Inflammatory macrophage (primary cell): ENCODE results near the gene CATSPER3.

ENCODE experiments used
- DNase-seq, 2 donors: peaks; one replicate each; pipeline ENCODE4 v3.0.0-alpha.2; 2020 to 2022

Gene CATSPER3

DNA sequence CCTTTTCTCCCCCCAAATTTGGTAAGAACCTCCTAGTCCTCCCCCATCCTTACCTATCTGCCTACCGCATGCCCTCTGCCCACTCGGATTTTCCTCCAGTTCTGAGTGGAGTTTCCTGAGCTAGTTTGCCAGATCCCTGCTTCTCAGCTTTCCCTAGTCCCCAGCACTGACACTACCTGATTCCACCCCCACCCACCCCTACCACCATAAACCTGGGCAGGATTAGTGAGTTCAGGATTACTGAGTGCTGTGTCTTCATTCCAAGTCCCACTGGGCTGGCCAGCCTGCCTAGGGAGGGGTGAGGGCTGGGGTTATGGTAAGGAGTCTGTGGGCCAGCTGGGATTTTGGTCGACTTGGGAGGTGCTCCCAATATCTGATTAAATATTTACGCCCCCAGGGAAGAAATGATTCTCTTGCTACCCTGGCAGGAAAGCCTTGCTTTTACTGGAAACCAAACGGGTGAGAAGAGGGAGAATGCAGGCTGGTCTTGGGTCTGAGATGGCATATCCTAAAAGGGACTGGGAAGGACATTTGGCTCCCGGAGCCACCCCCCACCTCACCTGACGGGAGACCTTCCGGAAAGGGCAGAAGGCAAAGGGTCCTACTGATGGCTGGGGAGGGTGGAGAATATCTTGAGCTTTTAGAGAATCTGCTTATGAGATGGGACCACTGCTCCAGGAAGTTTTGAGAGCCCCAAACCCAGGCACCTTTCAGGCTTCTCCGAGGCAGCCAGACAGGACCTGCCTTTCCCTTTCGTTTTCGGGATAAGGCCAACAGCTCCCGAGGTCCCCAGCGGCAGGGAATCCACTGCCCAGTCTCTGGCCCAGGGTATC is 62.6 kb downstream of the CATSPER3 start:
- DNase-seq: no peak

DNA sequence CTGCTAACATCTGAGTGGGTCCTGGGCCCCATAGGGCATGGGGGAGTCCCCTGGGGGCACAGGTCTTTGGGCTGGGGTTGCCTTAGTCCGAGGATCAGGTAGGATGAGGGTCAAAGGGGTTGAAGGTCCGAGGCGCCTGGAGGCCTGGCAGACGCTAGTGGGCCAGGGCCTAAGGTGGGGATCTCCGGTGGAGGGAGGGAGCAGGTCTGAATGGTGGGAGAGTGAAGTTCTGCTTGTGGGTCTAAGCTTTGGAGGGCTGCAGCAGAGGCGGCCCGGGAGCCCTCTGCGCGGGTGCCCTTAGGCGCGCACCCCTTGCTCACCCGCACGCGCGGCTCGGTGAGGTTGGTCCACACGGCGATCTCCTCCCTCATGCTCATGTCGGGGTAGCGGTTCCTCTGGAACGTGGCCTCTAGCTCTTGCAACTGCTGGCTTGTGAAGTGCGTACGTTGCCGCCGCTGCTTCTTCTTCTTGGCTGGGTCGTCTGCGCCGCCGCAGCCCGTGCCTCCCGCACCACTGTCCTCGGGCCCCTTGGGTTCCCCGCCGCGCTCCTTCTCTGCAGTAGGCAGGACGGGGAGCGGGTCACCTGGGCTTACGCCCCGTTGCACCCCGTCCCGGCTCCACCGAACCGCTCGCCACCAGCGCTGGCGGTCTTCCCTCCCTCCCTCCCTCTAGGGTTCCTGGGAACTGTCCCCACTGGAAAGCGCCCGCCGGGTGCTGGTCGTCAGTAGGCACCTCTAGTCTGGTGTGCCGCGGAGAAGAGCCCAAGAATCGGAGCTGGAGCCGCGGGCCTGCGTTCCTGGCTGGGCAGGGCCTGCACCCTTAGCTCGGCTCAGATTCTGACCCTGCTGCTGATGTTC is 63.5 kb downstream of the CATSPER3 start:
- peak; percentile 18 to 59 for DNase-seq

DNA sequence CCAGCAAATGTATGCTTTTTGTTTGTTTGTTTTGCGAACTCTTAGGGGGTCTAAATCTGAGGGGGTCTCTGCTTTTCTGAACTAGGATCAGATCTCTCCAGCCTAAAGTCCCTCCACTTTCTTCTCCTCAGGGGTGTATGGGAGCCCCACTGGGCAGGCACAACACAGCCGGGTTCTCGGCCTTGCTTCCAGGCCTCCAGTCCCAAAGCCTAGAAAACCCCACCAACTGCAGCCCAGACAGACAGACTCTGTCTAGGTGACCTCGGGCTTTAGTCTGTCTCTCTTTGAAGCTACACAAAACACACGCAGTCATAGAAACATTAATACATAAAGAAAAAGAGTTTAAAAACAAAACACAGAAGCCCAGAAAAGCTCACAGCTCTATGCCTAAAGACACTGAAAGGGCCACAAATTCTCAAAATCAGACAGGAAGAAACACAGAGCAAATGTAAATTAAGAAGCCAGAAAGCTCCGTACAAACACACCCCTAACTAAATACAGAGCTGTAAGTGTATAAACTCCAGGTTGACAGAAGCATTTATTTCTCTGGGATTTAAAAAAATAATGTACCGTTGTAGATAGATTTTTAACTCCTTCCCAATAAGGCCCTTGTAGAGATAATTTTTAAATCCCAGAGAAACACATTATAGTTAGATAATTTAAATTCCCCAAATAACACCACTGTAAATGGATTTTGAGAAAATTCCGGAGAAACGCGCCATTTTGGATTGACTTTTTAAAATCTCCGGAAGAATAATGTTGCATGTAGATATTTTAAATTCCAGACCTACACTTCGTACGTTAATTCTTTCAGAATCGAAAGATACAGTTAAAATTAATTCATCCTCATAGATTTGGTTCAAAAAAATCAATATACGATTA is 64.3 kb downstream of the CATSPER3 start:
- DNase-seq: no peak

DNA sequence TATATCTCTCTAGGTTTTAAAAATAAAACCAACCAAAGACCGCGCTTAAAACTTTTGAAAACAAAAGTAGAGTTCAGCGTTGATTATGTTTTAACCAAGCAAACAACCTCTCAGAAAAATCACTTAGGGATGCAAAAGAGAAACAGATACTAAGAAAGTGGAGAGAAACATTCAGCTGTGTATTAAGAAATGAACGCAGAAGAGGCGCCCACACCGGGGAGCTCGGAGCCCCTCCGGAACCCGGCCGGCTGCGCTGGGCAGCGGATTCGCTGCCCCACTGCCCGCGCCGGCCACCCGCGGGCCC is 64.9 kb downstream of the CATSPER3 start:
- DNase-seq: no peak

DNA sequence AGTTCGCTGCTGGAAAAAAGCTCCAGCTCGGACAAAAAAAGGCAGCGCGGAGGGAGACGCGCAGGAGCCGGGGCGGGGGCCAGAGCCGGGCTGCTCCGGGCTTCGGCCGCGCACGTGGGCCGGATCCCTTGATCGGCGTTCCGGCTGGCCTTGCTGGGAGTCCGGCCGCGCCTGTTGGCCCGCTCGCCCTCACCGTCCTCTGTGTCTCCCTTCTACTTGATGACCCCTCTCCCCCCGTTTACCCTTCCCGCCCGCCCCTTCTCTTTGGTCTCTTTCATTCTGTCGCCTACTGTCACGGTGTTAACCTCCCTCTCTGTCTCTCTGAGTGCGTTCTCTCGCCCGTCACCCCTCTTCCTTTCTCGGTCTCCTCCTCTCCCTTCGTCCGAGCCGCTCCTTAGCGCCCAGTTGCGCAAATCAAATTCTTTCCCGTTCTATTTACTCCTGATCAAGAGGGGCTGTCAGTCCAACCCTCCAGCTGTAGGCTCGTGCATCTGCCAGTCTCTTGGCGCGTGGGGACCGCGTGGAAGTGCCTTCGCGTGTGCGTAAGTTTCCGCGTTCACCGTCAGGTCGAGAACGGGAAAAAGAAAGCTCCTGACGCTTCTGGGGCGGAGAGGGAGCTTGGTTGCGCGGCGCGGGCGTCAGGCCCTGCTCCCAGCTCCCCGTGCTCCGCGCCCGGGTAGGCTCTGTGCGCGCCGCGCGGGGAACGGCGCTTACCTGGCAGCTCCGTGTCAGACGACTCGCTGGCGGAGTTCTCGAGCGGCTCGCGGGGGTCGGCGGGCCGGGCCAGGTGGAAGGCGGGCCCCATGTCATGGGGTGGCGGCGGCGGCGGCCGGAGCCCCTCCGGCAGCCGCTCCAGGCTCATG is 65.5 kb downstream of the CATSPER3 start:
- peak in 1 of 2 donors; percentile 39 for DNase-seq

DNA sequence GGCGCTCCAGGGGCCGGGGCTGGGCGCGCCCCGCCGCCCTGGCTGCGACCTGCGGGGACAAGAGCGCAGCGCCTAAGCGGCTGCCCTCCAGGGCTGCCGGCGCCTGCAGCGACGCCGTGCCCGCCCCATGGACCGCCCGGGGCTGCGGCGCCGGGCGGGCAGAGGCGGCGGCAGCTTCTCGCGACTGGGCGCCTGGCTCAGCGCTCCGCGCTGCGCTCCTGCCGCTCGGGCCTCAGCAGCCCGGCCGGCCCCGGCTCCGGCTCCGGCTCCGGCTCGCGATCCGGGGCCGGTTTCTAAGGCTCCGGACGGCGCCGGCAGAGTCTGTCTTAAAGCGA is 66.2 kb downstream of the CATSPER3 start, which contains the start of gene PITX1:
Gene PITX1, minus strand, starts transcription at position 328 of the 335 bp plus-strand sequence. CDS start 347 bp downstream, outside the sequence.
- peak in 1 of 2 donors; percentile 44 for DNase-seq

DNA sequence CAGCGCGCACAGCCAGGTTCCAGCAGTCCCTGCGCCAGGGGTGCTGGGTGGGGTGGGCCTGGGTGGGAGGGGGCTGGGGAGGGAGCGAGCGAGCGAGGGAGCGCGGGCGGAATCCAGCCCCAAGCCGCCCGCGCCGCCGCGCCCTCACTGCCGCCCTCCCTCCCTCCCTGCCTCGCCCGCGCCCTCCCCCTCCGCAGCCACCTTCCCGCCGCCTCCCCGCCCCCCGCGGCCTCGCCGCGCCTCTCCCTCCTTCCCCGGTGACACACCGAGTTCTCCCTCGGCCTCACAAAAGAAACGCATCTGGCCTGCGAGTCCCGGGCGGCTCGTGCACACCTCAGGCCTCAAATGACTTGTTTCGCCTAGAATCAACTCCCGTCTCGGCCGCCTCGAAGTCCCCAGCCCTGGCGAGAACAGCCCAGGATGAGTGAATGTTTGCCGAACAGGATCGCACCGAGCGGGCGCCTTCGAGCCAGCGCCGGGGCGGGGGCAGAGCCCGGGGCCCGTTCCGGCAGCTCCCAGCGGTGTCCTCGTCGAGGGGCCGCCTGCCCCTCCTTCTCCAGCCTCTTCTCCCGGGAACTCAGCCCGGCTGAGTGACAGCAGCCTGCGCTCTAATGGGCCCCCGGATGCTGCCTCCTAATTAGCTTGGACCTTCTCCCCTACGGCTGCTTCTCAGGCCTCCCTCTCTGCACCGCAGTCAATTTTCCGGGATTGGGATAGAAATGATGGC is 66.7 kb downstream of the CATSPER3 start:
- DNase-seq: no peak

DNA sequence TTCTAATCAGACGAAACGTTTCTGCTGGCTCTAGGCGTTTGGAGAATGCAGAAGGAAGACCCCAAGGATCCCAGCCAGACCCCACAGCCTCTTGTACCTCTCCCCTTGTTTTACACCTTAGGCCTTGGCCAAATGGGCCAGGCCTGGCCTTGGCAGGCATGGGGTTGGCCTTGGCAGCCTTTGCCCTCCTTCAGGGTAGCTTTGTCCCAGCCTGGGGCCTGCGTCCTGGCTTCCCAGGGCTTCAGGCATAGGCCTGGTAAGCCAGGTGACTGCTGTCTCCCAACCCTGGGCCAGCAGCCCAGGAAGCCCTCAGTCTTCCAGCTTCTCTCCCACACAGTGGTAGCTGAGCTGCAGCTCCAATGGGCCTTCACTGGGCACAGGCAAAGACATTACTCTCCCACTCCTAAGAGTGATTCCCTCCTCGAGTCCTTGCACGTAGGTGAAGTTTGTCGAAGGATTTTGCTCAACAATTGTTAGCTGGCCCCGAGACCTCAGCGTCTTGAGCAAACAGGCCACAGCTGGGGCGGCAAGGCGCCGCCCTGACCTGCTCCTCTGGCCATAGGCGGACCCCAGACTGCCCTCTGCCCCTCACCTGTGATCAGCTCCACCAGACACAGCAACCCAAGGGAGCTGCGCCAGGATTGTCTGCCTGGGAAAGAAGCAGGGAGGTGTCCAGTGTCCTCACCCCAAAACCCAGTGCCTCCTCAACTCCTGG is 67.4 kb downstream of the CATSPER3 start:
- DNase-seq: no peak

DNA sequence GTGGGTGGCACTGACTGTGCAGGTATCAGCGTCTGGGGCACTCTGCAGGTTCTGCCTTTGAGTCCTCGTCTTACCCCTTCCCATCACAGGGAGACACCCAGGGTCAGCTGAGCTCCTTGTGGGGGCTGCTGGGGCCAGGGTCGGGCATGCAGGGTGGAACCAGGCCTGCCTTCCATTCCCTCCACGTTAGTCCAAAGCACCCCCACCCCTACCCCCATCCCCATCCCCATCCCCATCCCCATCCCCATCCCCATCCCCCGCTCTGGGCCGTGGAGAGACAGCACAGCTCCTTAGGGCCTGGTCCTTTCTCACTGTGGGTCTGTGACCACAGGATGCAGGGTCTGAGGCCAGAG is 67.9 kb downstream of the CATSPER3 start:
- DNase-seq: no peak

DNA sequence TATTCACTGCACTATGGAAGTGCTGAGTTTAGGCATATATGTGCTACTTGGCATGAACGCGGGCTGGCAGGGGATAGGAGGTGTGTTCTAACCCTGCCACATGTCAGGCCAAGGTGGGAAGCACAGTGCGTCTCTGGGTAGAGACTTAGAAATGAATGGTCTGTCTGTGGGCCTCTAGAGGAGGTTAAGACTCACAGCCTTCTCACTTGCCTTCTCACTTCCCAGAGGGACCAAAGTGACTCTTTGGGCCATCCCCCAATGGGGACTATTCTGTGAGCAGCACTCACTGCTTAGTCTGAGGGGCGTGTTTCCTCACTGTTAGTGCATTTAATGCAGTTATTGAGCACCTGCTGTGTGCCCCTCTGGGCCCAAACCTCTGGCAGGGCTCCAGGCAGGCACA is 68.7 kb downstream of the CATSPER3 start:
- no peak for DNase-seq

DNA sequence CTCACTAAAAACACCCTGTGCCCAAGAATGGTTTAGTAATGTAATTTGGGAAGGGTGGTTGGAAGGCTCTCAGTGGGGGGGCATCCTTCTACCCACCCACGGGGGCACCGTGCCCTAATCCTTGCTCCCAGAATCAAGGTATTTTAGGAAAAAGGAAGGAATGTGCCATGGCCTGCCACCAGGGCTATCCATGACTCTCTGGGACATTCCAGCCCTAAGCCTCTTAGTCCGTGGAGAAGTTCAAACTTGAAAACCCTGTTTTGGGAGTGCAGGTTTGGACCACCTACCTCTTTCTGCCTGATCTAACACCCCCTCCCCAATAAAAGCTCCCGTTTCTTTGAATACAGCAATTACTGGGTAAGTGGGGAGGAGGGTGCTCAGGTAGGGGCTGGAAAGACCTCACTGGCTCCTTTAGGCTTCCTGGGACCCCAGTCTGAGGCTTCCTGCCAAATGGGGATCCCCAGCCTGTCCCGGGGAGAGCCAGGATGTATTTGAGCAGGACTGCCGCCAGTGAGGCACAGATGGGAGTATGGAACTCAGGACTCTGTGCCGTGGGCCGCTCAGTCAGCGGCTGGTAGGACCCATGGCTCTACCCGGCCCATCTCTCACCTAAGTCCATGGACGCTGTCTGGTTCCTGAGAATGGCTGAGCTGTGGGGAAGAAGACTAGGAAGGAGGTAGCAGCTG is 70.0 kb downstream of the CATSPER3 start:
- DNase-seq: no peak

DNA sequence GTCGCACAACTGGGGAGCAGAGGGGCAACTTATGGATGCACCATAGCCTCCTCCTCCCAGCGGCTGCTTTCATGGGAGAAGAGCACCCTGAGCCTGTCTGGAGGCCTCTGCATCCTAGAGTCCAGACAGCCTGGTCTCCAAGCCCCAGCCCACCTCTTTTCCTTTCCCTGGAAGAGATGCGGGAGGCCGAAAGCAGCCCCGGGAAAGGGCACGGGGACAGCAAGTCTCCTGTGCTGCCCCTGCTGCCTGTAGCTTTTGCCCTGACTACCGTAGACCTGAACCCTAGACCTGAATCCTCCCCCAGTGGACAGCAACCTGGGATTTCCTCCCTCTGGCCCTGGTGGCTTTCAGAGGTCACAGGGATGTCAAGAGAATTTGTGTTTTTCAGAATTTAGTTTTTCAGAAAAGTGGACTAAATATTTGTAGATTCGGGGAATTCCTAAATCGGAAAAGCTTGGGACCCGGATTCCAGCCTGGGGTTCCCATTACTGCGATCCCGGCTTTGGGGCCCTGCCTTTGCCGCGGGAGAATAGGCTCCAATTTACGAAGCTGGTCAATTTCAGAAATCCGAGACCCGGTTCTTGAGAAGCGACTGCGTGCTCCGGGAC is 70.6 kb downstream of the CATSPER3 start:
- DNase-seq: no peak

DNA sequence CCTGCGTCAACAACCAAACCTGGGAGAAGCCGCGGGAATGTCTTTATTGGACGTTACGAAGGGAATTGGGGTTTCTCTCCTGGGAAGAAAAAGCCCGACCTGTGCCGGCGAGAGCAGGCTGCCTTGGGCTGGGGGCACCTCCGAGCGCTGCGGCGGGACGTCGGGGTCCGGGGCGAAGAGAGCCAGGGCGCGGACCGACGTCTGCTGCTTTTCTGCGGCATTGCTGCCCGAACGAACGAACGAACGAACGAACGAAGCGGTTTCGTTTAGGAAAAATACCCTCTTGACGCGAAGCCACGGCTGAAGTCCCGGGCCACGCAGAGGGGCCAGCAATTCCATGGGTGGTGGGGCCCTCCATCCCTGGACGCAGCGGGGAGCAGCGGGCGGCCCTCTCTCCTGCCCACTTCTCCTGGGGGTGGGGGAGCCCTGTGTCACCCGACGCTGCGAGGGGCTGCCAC is 71.1 kb downstream of the CATSPER3 start:
- DNase-seq: no peak

DNA sequence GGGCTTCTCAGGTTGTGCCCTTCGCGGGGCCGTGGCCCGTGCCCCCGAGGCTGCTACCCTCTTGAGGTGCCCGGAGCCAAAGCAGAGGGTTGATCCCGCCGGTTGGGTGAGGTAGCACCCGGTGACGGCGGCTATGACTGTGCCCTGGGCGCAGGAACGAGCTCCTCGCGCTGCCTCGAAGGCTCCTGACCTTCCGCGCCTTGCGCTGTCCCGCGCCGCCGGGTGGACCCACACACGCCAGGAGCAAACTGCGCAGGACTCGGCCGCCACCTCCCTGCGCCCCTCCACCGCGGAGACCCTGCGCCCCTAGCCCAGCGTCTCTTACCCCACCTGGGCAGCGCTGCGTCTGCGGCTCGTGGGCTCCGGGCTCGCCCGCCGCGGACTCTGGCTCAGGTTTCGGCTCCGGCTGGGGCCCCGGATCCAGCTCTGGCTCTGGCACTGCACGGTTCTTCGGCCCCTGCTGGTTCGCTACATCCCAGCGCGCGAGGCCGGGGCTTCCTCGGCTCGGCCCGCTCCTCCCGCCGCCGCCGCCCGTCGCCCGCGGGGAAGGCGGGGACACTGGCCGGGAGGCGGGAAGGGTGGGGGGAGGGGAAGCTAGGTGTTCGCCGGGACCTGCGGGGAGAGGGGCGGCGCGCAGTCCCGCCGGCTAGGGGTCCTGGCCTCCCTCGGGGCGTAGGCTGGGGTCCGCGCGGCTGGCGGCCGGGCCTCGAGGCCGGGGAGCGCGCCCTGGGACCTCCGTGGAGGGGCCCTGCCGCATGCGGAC is 71.7 kb downstream of the CATSPER3 start:
- DNase-seq: peak in 1 of 2 donors; percentile 27

DNA sequence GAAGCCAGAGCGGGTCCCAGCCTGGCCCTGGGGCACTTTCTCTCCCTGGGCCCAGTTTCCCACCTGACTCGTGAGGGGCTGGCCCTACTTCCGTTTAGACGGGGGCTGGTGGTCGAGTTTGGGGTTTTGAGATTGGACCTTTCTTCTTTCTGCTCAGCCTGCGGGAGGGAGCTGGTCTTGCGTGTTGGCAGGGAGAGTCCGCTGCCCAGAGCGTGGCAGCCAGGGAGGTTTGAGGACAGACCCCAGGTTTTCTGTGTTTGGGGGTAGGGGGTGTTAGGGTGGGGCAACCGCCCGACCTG is 72.3 kb downstream of the CATSPER3 start:
- no peak for DNase-seq

DNA sequence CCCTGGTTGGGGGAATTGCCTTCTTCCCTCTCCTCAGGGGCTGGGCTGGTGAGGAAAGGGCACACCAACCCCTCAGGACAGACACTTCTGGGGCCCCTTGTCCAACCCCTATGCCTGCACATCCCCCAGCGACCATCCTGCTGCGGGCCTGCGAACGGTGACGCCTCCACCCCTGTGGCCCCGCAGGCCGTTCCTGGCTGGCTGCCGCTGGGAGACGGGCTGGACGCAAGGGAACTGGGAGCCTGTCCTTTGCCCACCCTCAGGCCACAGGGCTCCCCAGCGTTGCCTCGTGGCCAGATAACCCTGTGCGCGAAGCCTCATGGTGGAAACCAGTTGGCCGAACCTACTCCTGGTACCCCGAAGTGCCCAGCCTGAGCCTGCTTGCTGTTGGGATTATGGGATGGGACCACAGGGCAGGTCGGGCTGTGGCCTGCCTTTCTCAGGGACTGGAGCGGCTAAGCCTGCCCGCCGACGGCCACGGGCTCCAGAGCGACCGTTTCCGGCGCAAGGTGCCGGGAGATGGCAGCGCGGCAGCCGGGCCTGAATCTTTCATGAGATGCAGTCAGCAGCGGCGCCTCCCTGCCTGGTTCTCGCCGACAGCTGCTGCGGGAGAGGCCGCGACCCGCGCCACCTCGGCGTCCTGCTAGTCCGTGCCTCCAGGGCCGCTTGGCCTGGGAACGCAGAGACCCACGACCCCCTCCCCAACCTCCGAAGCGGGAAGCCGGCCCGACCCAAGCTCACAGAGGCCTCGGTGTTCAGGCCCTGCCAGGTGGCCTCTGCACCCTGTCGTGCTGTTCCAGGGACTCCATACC is 72.8 kb downstream of the CATSPER3 start:
- DNase-seq: no peak

DNA sequence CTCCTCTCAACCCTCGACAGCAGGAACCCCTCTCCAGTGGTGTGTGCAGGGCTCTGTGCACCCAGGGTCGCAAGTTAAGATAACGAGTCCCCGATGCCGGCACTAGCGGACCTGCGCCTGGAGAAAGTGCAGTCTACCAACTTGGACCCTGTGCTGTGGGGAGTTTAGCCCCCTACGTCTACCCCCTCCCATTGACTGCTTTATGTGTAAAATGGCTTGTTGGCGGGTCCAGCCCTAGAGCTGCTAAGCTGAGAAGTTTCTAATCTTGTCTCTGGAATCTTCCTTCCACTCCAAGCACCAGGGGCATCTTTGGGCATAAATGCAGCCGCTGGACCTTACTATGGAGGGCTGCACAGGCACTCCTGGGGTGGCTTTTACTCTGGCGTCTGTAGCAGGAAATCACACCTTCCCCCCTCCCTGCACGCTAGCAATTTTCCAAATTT is 73.5 kb downstream of the CATSPER3 start:
- DNase-seq: no peak

DNA sequence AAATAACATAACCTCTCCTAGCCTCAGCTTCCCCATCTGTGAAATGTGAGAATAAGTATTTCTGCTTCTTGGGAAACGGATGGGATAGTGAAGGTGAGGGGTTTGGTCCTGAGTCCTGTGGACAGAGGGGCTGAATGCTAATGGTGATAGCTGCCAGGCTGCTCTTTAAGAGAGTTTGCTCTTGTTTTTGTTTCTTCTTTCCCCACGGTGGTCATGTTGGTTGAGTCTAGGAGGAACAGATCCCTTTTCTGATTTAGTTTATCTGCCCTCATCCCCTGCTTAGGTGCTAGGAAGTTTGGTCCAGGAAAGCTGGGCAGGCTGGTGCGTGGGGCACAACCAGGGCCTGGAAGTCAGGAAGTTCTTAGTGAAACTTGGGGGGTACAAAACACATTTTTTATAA is 74.0 kb downstream of the CATSPER3 start:
- no peak for DNase-seq
